Activated CD4-positive, alpha-beta T cell treated with anti-CD3 and anti-CD28 coated beads for 36 hours (primary cell): ENCODE data around the gene MAGOH. TPM values are rescaled to one million over a fixed set of nuclear protein-coding genes. Genes with fewer than 3 reads are reported as not detected.

Experiments used
- ATAC-seq: fragments of 200-7000 bp; cut with Tn5 transposase; one replicate; pipeline ENCODE4 v1.10.0; 2021; ENCODE audit warnings: mild to moderate bottlenecking, moderate library complexity
- CTCF ChIA-PET: fragments of 350-600 bp; sonication (Branson Sonifier 250); formaldehyde crosslinking; loops from one replicate; lab custom pipeline; 2021; ENCODE audit warnings: antibody characterized with exemption; lab: Charles Lee
- POLR2A ChIA-PET: fragments of 350-600 bp; sonication (Branson Sonifier 250); formaldehyde crosslinking; loops from one replicate; lab custom pipeline; 2021; ENCODE audit warnings: antibody characterized with exemption, inconsistent platforms; lab: Charles Lee
- DNase-seq: peaks from one replicate; pipeline ENCODE4 v3.0.0-alpha.2; 2020
- H3K27ac Mint-ChIP-seq: one replicate; pipeline ENCODE4 v1.8.0; 2021; ENCODE audit warnings: mixed read lengths
- H3K27me3 Mint-ChIP-seq: one replicate; pipeline ENCODE4 v1.8.0; 2021; ENCODE audit warnings: mixed read lengths
- H3K36me3 Mint-ChIP-seq: one replicate; pipeline ENCODE4 v1.8.0; 2021; ENCODE audit warnings: low read depth, mixed read lengths
- H3K4me1 Mint-ChIP-seq: one replicate; pipeline ENCODE4 v1.8.0; 2021; ENCODE audit warnings: mixed read lengths
- H3K4me3 Mint-ChIP-seq: one replicate; pipeline ENCODE4 v1.8.0; 2021; ENCODE audit warnings: mild to moderate bottlenecking, moderate library complexity, mixed read lengths
- H3K9me3 Mint-ChIP-seq: one replicate; pipeline ENCODE4 v1.8.0; 2021; ENCODE audit warnings: low read depth, mixed read lengths
- intact Hi-C, 2 experiments: fragments of 100-400 bp; cut with DNase I in 1 of 2; cut with micrococcal nuclease in 1 of 2; formaldehyde crosslinking; loops; one replicate each; pipeline versions ENCODE4 v1.14.2 to v1.15.1; 2022 to 2024; cut with DNase I, micrococcal nuclease
- total RNA-seq, 2 experiments: library from RNA; stranded (reverse); gene quantifications; one replicate each; pipeline ENCODE4 v1.2.3, GENCODE V29; 2021

Gene MAGOH
- total RNA-seq, 2 experiments from 2014 or later, result 73.7 to 92.3 TPM

DNA sequence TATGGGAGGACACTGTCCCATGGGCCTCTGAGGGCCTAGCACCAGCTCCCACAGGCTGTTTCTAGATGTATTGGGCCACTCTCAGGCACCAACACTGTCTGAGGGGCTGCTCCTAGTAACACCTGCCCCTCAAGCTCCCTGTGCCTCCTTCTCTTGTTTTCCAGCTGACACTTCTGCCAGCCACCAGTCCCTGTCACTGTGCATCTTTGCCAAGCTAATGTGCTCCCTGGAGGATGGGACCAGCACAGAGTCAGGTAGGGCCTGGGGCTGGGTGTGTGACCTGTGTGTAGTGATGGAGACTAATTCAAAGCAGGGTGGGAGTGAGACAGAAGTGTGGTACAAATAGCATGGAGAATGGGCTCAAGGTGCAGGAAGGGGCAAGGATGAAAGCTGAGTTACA, 29.4 kb upstream of the MAGOH start:
- Mint-ChIP-seq H3K36me3 (peaks cover 54% of the 10 kb centered on the region), H3K4me1 (no peaks in the 10 kb centered on the region), H3K4me3 (no peak overlapping the region), H3K27me3 (no peaks in the 10 kb centered on the region), H3K27ac (no peak overlapping the region), H3K9me3 (no peaks in the 10 kb centered on the region)
- ATAC-seq (no peak), DNase-seq (no peak)
- POLR2A ChIA-PET, result no interaction called here
- CTCF ChIA-PET, result interaction anchor here (0.6 to 1.4 kb wide), 5 partner anchors 9 to 197 kb away, joined by 3 to 4 read pairs (median 3); no protein-coding TSS in a partner anchor
- intact Hi-C loops, result no loop called here

DNA sequence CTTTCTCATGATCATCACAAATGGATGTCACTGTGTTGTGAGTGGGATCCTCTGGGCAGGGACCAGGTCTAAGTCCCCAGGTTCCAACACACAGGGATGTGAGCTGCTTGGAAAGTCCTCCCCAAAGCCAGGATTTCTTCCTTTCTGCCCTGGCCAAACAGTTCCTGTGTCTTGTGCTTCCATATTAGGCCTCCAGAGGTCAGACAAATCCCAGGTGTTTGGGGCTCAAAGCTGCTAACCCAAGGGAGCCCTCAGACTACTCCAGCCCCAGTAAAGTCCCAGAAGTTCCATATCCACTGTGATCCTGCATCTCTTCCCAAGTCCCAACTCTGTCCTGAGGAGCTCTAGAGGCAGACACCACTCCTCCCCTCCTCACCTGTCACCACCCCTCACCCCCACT, 27.7 kb upstream of the MAGOH start:
- H3K36me3 Mint-ChIP-seq, result peaks cover 53% of the 10 kb centered on the region
- CTCF ChIA-PET, result interaction anchor here (1.1 kb wide), 1 partner anchor 127 kb away, joined by 4 read pairs; no protein-coding TSS in a partner anchor

DNA sequence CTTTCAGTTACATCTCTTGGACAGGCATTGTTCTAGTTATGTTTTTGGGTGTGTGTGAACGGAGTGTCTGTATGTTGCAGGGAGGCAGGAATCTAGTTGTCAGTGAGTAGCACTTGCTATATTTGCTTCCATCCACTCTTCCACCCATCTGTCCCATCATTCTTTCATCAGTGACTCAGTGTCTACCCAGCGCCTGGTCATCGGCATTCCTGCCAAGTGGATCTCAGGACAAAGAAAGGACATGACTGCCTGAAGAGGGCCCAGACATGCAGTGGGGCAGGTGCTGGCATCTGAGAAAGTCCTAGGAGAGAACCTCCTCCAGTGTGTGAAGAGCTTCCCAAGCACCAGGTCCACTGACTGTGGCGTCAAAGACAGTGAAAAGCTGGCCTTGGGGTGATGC, 27.3 kb upstream of the MAGOH start:
- ChIA-PET POLR2A (no interaction called here), CTCF (interaction anchor here (0.7 to 1.1 kb wide), 2 partner anchors 30 to 128 kb away, joined by 3 to 4 read pairs; no protein-coding TSS in a partner anchor)
- ATAC-seq, result no peak
- Mint-ChIP-seq H3K9me3 (no peaks in the 10 kb centered on the region), H3K4me3 (no peak overlapping the region), H3K27ac (no peak overlapping the region), H3K27me3 (no peaks in the 10 kb centered on the region), H3K36me3 (peaks cover 57% of the 10 kb centered on the region), H3K4me1 (no peaks in the 10 kb centered on the region)
- intact Hi-C loops, result no loop called here
- no peak for DNase-seq

More for the DNA sequence above, 27.7 kb upstream of the MAGOH start:
- POLR2A ChIA-PET, result no interaction called here
- DNase-seq, result no peak
- no peaks in the 10 kb centered on the region for H3K4me1 Mint-ChIP-seq
- H3K4me3 Mint-ChIP-seq, result no peak overlapping the region
- ATAC-seq, result no peak
- intact Hi-C loops, result no loop called here
- H3K9me3 Mint-ChIP-seq, result no peaks in the 10 kb centered on the region
- H3K27me3 Mint-ChIP-seq, result no peaks in the 10 kb centered on the region
- H3K27ac Mint-ChIP-seq, result no peak overlapping the region

DNA sequence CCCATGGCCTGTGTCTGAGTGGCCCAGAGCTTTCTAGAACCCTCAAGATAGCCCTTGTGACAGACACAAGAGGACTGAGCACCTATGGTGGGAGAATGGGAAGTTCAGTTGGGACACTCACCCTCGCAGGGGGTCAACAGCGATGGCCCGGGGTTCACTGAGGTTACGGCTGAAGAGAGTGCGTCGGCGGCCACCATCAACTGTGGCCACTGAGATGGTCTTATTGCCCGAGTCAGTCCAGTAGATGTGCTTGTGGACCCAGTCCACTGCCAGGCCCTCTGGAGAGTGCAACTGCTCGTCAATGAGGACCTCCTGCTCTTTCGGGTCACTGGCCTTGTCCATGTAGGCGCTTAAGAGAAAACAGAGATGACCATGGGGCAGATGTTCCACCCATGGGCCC, 25.7 kb upstream of the MAGOH start:
- H3K36me3 Mint-ChIP-seq, result peaks cover 57% of the 10 kb centered on the region
- H3K27me3 Mint-ChIP-seq, result no peaks in the 10 kb centered on the region
- intact Hi-C loops, result no loop called here
- no peaks in the 10 kb centered on the region for H3K9me3 Mint-ChIP-seq
- ATAC-seq (no peak), DNase-seq (no peak)
- CTCF ChIA-PET, result interaction anchor here (0.7 to 0.9 kb wide), 2 partner anchors 14 to 129 kb away, joined by 3 read pairs; no protein-coding TSS in a partner anchor
- POLR2A ChIA-PET, result no interaction called here
- no peak overlapping the region for H3K4me3 Mint-ChIP-seq
- H3K27ac Mint-ChIP-seq, result no peak overlapping the region
- no peaks in the 10 kb centered on the region for H3K4me1 Mint-ChIP-seq

DNA sequence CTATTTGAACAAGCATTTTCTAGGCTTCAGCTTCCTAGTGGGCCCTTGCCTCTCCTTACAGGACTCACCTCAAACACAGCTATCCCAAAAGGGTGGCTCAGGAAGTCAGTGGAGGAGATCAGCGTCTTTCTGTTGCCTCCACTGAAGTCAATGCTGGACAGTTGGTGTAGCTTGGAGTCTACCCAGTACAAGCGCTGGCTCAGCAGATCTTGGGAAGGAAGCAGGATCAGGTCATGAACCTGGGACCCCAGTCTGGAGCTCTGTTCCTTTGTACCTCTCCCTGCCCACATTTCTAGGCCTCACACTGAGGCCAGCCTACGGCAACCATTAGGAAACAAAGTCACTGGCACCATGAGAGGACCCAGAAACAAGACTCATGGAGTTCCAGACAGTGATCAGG, 23.7 kb upstream of the MAGOH start:
- H3K27me3 Mint-ChIP-seq, result no peaks in the 10 kb centered on the region

DNA sequence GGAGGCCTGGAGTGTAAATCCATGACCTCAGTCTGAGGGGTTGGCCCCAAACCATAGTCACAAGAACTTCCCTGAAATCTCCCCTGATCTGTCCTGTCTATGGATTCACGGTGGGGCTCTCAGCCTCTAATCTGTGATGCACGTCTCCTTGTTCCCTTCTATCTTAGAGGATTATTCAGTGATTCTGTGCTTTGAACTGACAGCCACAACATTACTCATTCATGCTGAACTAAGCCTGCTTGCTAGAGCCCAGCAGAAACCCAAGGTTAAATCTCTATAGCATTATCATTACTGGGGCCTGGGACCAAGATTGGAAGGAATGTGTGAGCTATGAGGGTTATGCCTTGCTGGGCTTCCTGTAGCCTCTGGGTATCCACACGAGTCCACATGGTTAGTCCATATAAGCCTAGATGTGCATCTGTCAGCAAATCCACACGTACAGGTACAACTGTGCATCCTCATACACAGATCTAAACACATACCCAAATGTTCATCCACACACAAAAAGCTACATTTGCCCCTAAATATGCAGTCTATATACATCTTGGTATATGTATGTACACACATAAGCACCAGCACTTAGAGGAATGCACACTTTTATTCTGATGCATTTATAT, 22.4 kb upstream of the MAGOH start:
- H3K27ac Mint-ChIP-seq, result no peak overlapping the region
- H3K36me3 Mint-ChIP-seq, result peaks cover 62% of the 10 kb centered on the region
- H3K4me1 Mint-ChIP-seq, result no peaks in the 10 kb centered on the region
- H3K4me3 Mint-ChIP-seq, result no peak overlapping the region
- H3K9me3 Mint-ChIP-seq, result no peaks in the 10 kb centered on the region
- intact Hi-C loops, result no loop called here
- no peak for DNase-seq
- H3K27me3 Mint-ChIP-seq, result no peaks in the 10 kb centered on the region
- ChIA-PET POLR2A (no interaction called here), CTCF (interaction anchor here (0.6 kb wide), 1 partner anchor 133 kb away, joined by 3 read pairs; no protein-coding TSS in a partner anchor)
- ATAC-seq, result no peak

More for the DNA sequence above, 23.7 kb upstream of the MAGOH start:
- H3K4me1 Mint-ChIP-seq, result no peaks in the 10 kb centered on the region
- CTCF ChIA-PET, result interaction anchor here (1.1 kb wide), 1 partner anchor 8 kb away, joined by 5 read pairs; no protein-coding TSS in a partner anchor
- peaks cover 63% of the 10 kb centered on the region for H3K36me3 Mint-ChIP-seq
- POLR2A ChIA-PET, result no interaction called here
- no peak overlapping the region for H3K27ac Mint-ChIP-seq
- no peak overlapping the region for H3K4me3 Mint-ChIP-seq
- intact Hi-C loops, result no loop called here
- H3K9me3 Mint-ChIP-seq, result no peaks in the 10 kb centered on the region
- DNase-seq, result no peak
- ATAC-seq, result no peak

DNA sequence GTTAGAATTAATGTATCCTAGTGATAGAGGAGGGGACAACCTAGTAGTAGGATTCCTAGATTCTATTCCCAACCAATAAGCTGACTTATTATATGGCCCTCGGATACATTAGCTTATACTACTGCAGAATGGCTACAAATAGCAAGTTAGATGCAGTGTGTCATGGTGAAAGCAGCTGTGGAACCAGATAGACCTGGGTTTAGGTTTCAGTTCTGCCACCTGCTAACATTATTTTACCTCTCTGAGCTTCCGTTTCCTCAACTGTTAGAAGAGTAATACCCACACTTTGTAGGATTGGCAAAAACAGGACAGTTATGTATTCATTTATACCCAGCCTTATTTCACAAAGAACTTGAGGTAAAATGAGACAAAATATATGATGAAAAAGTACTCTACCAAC, 21.6 kb upstream of the MAGOH start:
- peaks cover 58% of the 10 kb centered on the region for H3K36me3 Mint-ChIP-seq
- H3K4me1 Mint-ChIP-seq, result no peaks in the 10 kb centered on the region
- H3K27ac Mint-ChIP-seq, result no peak overlapping the region
- no peaks in the 10 kb centered on the region for H3K27me3 Mint-ChIP-seq
- intact Hi-C loops, result no loop called here
- ChIA-PET POLR2A (no interaction called here), CTCF (interaction anchor here (0.8 kb wide), 1 partner anchor 359 kb away, joined by 3 read pairs; no protein-coding TSS in a partner anchor)
- ATAC-seq, result no peak
- DNase-seq, result no peak
- H3K4me3 Mint-ChIP-seq, result no peak overlapping the region
- H3K9me3 Mint-ChIP-seq, result no peaks in the 10 kb centered on the region

DNA sequence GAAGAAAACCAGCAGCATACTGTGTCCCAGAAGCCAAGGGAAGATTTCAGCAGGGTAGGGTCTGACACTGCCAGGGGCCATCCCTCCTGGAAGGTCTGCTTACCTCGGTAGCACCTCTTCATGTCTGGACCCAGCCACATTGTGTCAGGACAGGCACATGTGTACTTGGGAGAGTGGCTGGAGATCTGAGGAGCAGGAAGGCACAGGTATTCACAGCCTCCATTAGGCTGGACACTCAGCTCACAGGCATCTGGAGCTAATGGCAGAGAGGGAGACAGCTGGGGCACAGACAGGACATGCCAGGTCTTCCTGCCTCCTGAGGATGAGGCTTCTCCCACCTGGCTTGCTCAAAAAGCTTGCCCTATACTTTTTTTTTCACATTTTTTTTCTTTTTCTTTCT, 19.9 kb upstream of the MAGOH start:
- no peaks in the 10 kb centered on the region for H3K9me3 Mint-ChIP-seq
- H3K4me3 Mint-ChIP-seq, result no peak overlapping the region
- POLR2A ChIA-PET, result no interaction called here
- H3K36me3 Mint-ChIP-seq, result peaks cover 55% of the 10 kb centered on the region
- no peak overlapping the region for H3K27ac Mint-ChIP-seq
- CTCF ChIA-PET, result interaction anchor here (0.7 to 1.8 kb wide), 2 partner anchors 10 to 20 kb away, joined by 3 to 5 read pairs; no protein-coding TSS in a partner anchor
- DNase-seq (no peak), ATAC-seq (no peak)
- intact Hi-C loops, result no loop called here
- no peaks in the 10 kb centered on the region for H3K4me1 Mint-ChIP-seq
- no peaks in the 10 kb centered on the region for H3K27me3 Mint-ChIP-seq

DNA sequence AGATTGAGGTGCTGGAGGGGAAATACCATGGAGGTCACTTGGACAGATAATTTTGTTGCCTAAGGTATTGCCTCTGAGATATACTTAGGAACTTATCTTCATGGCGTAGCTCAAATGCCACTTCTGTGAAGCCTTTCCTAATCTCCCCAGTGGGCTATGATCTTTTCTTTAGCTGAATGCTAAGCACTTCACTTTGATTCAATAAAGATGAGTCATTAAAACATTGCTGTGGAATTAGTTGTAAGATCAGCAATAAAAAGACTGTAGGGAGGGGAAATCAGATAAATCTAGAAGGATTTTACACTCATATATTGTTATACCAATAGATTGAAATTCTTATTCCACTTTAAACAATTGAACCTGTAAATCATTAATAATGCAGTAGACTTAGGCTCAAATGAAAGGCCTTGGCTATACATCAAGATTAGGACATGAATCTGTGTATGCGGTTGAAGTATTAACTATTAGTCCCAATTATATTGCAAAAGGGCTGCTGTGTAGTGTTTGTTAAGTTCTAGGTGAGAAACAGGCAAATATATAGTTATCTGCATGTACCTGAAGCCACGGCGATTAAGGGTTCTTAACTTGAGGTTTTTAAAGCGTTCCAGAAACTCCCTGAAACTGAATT, 19.2 kb upstream of the MAGOH start:
- no peak for DNase-seq
- intact Hi-C loops, result no loop called here
- ChIA-PET CTCF (interaction anchor here (0.6 to 1.8 kb wide), 3 partner anchors 16 to 1095 kb away, joined by 3 to 5 read pairs (median 3); no protein-coding TSS in a partner anchor), POLR2A (no interaction called here)
- Mint-ChIP-seq H3K4me1 (no peaks in the 10 kb centered on the region), H3K9me3 (no peaks in the 10 kb centered on the region), H3K4me3 (no peak overlapping the region), H3K27ac (no peak overlapping the region), H3K36me3 (peaks cover 53% of the 10 kb centered on the region), H3K27me3 (no peaks in the 10 kb centered on the region)
- ATAC-seq, result no peak

DNA sequence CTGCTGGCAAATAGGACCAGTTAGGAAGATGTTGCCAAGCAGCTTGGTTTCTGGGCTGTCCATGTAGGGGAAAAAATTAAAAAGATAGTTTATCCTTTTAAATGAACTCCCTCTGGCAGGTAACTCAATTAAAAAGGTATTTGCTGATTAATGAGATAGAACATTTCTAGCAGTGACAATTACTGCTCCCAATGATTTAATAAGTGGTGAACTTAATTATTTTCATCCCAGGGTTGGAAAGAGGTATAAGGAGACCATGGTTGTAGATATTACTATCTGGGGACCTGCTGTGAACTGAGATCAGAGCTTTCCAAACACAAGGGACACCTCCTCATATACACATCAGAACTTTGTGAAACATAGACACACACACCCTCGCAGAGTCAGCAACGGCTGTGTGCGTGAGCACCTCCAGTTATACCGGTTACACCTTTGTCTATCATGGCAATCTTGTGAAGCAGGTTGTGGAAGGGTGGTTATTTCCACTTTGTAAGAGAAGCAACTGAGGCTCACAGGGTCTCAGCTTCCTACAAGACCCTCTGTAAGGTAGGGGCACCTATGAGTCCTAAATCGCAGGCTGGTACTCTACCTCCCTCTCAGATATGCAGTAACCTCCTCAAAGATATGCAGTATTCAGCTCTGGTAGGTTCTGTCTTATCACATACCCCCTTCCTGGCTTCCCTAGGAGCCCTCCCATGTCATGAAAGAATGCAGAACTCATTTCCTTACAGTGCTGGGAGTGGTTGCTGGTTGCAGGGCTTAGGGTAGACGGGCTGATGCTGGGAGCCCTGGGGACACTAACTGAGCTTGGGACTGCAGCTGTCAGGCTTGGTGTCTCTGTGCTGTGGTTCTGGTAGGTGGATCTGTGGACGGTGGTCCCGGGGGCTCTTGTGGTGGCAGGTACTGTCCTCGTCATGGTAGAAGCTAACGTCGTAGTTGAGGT, 18.5 kb upstream of the MAGOH start:
- no peaks in the 10 kb centered on the region for H3K27me3 Mint-ChIP-seq
- ATAC-seq (no peak), DNase-seq (no peak)
- peaks cover 56% of the 10 kb centered on the region for H3K36me3 Mint-ChIP-seq
- H3K4me3 Mint-ChIP-seq, result no peak overlapping the region
- intact Hi-C loops, result no loop called here
- H3K9me3 Mint-ChIP-seq, result no peaks in the 10 kb centered on the region
- H3K27ac Mint-ChIP-seq, result no peak overlapping the region
- ChIA-PET POLR2A (no interaction called here), CTCF (interaction anchor here (0.6 to 1.8 kb wide), 3 partner anchors 16 to 1094 kb away, joined by 3 to 5 read pairs (median 3); no protein-coding TSS in a partner anchor)
- no peaks in the 10 kb centered on the region for H3K4me1 Mint-ChIP-seq

DNA sequence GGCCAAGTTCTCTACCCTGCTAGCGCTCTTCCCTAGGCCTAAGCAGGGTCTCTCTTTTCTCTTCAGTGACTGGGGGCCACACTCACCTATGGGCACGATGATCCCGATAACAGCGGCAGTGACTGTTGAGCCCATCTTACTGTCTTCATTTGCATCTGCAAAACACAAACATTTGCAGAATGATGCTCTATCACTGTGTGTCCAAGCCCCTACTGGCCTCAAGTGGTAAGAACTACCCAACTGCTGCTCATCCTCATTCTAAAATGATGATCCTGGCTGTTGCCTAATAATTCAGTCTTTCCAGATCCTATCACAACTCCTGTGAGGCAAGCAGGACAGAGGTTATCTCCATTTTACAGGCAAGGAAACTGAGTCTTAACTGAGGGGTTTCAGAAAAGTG, 16.7 kb upstream of the MAGOH start:
- no peaks in the 10 kb centered on the region for H3K9me3 Mint-ChIP-seq
- H3K36me3 Mint-ChIP-seq, result peaks cover 61% of the 10 kb centered on the region
- H3K4me1 Mint-ChIP-seq, result no peaks in the 10 kb centered on the region
- ChIA-PET CTCF (interaction anchor here (0.6 to 1.7 kb wide), 2 partner anchors 8 to 74 kb away, joined by 3 to 5 read pairs; no protein-coding TSS in a partner anchor), POLR2A (no interaction called here)
- ATAC-seq (no peak), DNase-seq (no peak)
- intact Hi-C loops, result no loop called here
- no peak overlapping the region for H3K4me3 Mint-ChIP-seq
- H3K27ac Mint-ChIP-seq, result no peak overlapping the region
- no peaks in the 10 kb centered on the region for H3K27me3 Mint-ChIP-seq
